GM19463 (cell line): ENCODE results near the gene ITPKA.
A peak's percentile ranks its signal among the peaks of the same experiment; 100 is the strongest.
"Not testable (repeated sequence)": the region's sequence is repeated elsewhere in the genome, so short reads cannot be mapped to it uniquely, and the experiment has no call there.

ENCODE experiments used
- ATAC-seq: cut with Tn5 transposase; IDR thresholded peaks from one replicate; pipeline ENCODE4 v1.9.1; 2021; ENCODE audit warnings: mild to moderate bottlenecking, moderate library complexity; ENCODE audit not compliant: unreplicated experiment

Gene ITPKA

DNA sequence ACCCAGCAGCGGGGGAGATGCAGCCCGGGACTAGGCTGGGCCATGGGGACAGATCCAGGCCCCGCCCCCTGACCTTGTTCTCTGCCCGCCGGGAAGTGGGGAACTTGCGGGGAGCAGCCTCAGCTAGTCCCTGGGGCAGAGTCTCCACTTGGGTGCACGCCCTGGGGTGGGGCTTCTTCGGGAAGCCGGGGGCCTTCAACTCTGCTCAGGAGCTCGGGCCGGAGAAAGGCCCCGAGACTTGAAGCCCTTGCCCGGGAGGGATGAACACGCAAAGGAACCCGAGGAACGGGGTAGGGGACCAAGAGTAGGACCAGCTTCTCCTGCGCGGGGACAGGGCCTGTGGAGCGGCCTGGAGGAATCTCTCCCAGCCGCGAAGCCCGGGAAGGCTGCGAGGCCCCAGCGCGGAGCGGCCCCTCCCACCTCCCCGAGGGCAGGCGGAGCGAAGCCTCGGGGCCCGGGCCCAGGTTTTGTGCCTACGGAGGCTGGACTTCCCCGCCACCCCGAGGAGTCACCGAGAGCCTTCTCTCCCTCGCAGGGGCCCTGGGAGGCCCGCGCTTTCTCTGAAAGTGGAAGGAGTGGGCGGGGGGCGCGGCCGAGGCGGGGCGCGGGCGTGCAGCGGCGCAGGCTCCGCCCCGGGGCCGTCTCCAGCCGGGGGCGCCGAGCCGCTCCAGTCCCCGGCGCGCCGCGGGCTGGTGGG lies at the start of gene ITPKA:
TSS of gene ITPKA (plus strand) at position 670 of the 697 bp plus-strand sequence. CDS start 54 bp downstream, outside the sequence.
- ATAC-seq = peak; percentile 69

- ATAC-seq = no peak
Measured at GRCh38 chr15:41445399-41445798, 48.3 kb upstream of the ITPKA start.

DNA sequence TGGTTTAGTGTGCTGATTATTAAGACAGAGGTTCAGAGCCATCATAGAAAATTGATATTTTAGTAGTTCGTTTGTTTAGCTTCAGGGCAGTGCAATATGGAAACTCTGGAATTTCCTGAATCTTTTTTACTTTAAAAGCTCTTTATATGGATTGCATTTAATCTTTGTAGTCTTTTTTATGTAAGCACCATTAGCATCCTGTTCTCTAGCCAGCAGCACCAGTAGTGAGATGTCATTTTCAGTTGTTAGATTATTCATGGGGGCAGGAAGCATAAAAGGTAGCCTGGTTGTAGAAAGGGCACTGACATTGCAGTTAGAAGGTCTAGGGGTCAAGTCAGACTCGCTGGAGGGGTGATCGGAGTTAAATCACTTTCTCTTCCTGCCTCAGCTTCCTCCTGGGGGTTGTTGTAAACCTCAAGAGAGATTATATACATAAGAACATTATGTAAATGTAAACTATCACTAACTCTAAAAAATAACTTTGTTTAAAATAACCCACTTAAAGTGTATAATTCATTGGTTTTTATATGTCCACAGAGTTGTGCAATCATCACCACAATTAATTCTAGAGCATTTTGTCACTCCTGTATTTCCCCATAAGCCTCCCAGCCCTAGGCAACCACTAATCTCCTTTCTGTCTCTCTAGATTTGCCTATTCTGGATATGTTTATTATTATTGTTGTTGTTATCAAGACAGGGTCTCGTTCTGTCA lies 31.4 kb upstream of the ITPKA start:
- ATAC-seq = no peak

DNA sequence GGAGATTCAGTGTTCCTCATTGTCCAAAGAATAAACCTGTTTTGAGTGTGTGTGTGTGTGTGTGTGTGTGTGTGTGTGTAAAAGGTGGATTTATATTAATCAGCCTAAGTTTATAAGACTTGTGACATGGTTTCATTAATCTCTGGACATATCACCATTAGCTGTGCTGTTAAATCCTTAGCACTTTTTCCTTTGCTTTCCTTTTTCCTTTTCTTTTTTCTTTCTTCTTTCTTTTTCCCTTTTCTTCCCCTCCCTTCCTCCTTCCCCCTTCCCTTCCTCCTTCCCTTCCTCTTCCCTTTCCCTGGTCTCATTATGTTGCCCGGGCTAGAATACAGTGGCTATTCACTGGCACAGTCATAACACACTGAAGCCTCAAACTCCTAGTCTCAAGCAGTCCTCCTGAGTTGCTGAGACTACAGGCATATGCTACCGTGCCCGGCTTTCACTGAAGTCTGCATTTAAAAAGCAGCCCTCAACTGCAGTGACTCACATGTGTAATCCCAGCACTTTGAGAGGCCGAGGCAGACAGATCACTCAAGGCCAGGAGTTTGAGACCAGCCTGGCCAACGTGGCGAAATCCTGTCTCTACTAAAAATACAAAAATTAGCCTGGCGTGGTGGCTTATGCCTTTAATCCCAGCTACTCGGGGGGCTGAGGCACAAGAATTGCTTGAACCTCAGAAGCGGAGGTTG lies 28.6 kb upstream of the ITPKA start:
- no peak for ATAC-seq

DNA sequence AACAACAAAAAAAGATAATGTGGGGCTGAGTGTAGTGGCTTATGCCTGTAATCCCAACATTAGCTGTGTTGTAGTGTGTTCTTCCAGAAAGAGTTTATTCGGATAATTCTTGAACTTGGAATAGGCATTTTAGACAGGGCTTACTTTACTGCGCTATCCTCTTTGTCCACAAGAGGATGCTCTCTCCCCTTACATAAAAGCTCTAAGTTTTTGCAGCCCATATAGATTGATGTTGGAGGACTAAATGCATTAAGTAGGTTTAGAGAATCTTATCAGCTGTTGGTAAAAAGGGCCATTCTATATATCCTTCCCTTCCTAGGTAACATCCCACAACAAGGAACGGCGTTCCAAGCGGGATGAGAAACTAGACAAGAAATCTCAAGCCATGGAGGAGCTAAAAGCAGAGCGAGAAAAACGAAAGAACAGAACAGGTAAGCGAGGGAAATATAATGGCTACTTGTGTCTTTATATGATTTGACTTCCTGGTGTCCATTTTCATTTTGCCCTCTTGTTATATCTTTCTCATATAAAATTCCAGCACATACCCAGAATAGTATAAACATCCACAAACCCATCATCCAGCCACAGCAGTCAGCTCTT lies 27.8 kb upstream of the ITPKA start:
- ATAC-seq = no peak

DNA sequence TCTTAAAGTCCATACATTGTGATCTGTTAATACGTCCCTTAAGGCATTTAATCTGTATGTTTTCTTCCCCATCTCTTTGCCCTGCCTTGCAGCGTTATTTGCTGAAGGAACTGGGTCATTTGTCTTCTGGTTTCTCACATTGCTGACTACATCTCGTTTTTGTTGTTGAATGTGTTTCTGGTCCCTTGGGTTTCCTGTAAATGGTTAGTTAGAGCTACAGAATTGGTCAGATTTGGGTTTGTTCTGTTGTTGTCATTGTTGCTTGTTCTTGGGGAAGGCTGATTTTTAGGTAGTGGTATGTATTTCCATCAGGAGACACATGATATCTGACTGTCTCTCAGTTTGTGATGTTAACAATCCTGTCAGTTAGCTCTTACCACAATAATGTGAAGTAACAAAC lies 27.0 kb upstream of the ITPKA start:
- ATAC-seq = no peak

DNA sequence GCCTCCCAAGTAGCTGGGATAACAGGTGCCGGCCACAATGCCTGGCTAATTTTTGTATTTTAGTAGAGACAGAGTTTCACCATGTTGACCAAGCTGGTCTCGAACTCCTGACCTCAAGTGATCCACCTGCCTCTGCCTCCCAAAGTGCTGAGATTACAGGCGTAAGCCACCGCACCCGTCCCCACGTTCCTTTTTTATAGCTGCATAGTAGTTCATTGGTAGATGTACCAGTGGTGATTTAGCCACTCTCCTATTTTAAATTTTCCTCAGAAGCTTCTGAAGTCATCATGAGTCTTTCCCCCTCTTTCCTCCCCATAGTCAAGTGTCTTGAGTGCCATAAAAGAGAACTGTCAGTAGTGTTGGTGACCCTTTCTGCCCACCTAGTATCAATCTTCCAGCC lies 24.0 kb upstream of the ITPKA start:
- ATAC-seq = not testable (repeated sequence)

DNA sequence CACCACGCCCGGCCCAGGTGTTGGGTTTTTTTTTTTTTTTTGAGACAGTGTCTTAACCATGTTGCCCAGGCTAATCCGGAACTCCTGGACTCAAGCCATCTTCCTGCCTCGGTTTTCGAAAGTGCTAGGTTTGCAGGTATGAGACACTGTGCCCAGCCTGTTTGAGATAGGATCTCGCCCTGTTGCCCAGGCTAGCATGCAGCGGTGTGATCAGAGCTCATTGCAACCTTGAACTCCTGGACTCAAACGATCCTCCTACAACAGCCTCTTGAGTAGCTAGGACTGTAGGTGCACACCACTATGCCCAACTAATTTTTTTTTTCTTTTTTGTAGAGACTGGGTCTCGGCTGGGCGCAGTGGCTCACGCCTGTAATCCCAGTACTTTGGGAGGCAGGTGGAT lies 20.3 kb upstream of the ITPKA start:
- no peak for ATAC-seq

GRCh38 chr15:41474436-41474835 lies 19.2 kb upstream of the ITPKA start:
- ATAC-seq = no peak

GRCh38 chr15:41474941-41475340 lies 18.7 kb upstream of the ITPKA start:
- ATAC-seq = no peak

GRCh38 chr15:41476416-41477048 lies 17.1 kb upstream of the ITPKA start:
- no peak for ATAC-seq

DNA sequence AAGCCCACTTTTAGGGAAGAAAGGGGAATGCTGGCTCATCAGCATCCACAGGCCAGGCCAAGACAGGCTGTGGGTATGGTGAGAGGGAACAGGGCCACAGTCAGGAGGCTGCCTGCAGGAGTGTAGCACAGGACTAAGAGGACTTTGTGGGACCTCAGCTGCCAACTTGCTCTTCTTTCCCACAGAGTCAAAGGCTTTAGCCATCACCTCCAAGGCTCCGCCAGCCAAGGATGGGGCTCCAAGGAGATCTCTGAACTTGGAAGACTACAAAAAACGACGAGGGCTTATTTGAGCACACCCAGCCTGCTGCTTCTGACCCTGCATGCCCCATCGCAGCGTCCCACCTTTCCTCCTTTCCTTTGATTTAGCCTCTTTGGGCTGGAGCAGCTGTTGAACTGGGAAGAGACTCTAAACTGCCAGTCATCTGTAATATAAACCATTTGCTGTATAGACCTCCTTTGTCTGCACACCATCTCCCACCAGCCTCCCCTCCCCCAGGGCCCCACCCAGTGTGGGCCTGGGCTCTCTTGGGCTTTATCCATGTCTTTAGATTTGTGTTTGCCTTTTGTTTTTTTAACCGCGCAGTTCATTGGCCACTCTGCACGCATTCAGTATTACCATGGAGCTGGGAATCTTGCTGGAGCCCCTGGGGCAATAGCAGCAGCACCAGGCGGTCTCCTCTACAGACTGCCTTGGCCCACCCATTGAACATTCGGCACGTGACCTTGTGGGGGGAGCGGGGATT lies 13.1 kb upstream of the ITPKA start:
- no peak for ATAC-seq

DNA sequence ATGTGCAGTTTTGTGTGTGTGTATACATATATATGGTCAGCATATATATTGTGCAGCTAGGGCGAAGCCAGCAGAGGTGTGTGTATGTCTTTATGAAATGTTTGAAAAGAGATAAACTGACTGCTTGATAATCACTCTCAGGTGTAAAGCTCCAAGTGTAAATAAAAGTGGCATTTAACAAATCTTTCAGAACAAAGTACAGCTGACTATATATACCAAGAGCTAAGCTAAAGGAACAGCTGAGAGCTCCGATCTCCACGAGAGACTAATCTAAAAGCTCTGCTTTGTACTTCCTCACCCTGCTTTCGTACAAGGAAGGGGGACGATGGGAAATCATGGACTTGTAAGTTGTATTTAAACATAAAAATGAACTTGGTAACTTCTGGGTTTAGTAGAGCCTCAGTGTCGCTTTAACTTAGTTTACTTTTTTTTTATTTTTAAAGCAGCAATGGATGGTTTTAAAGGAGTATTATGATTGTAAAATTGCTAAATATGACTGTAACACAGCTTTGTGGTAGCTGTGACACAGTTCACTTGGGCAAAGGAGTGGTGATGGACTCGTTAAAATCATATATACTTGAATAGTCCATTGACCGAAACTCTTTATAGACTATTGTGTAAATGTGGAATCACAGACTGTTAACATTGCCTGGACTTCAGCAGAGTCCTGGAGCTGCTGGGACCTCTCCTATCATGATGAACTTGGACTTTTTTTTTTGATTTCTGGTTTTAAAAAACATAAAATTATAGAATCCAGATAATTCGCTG lies 11.4 kb upstream of the ITPKA start:
- no peak for ATAC-seq

DNA sequence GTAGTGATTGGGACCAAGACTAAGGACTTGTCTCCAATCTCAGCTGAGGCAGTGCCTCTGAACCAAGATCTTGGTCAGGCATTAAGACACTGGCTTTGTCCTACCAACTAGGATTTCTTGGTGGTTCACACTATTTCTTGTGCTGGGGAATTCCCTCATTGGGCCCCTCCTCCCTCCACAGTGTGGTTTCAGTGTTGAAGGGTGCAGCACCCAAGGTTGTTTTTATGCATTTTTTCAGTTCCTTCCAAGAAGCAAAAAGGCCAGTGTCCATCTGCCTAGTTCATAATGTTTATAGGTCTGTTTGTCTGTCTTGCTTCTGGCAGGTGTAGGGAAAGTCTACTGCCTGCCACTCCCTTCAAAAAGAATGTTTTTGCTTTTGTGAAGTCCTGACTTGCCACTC lies 10.6 kb upstream of the ITPKA start:
- ATAC-seq = peak; percentile 80

DNA sequence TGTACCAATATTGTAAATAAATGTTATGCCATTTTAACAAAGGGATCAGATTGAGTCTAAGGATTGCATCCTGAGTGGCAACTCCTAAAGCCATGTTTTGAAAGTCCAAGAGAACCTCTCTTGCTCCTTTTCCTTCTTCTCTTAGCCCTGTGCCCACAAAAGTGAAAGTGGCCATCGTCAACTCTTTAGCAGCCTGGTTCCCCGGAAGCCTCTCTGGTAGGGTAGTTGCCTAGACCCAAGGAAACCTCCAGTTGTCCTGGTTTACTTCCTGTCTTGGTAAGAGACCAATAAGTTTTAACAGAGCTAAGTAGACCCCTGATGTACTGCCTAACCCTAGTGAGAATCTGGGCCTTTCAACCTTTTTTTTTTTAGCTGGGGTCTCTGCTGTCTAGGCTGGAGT lies 10.2 kb upstream of the ITPKA start:
- ATAC-seq = no peak

DNA sequence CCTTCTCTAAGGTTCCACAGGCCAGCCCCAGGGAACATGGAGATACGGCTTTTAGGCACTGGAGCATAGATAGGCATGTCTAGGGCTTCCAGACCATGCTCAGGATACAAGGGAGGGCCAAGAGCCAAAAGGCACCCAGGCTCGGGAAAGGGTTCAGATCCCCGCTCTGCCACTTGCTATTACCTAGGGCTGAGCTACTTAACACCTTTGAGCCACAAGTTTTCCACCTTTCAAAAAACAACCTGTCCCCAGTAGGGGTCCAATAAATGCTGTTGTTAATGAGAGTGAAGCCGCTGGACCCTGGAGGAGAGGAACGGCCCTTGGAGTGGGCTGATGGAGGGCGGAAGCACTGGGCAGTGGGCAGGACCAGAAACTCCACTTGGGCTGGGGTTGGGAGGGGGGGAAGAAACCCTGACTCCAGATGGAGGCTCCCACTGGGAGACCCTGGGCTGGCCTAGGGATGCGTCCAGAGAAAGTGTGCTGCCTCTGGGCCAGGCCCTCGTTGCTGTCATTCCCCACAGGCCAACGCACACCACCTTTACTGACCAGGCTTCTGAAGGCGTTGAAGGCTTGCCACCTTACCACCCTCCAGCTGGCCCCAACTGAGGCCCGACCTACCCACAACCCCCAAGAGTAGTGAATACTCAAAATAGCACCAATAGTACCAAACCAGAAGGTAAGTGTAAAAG lies 8.6 kb upstream of the ITPKA start:
- ATAC-seq = no peak

- ATAC-seq = no peak
Measured at GRCh38 chr15:41486286-41486685, 7.4 kb upstream of the ITPKA start.

- ATAC-seq = no peak
Measured at GRCh38 chr15:41487381-41487780, 6.3 kb upstream of the ITPKA start.

DNA sequence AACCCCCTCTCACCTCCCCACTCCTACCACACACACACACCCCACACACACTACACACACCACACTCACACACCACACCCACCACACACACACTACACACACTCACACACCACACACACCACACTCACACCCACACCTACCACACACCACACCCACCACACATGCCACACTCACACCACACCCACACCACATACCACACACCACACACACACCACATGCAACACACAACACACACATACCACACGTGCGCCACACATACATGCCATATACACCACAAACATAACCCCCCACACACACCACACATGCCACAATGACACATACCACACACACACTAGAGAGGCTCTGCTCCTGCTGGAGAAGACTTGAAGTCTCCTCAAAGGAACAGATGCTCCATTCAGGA lies 5.9 kb upstream of the ITPKA start:
- no peak for ATAC-seq
